GM12878 (cell line): ENCODE measurements around the gene ZNF208.

Source experiments
- BACH1 ChIP-seq: fragments of 450-650 bp; IDR thresholded peaks from 2 replicates; pipeline ENCODE4 v1.6.1; 2017; ENCODE audit warnings: mild to moderate bottlenecking, borderline replicate concordance
- NFIC ChIP-seq: IDR thresholded peaks from 2 replicates; pipeline ENCODE4 v1.6.1; 2012; ENCODE audit warnings: low read depth, mild to moderate bottlenecking, inconsistent platforms, low read length, moderate library complexity
- POLR2AphosphoS5 ChIP-seq: IDR thresholded peaks from 2 replicates; pipeline ENCODE4 v1.6.1; 2011; ENCODE audit warnings: mild to moderate bottlenecking, low read length, inconsistent platforms
- SREBF2 ChIP-seq: IDR thresholded peaks from 2 replicates; pipeline ENCODE4 v1.6.1; 2012; ENCODE audit warnings: mild to moderate bottlenecking, low read length
- YBX1 ChIP-seq: fragments of 450-650 bp; IDR thresholded peaks from 2 replicates; pipeline ENCODE4 v1.6.1; 2016; ENCODE audit warnings: antibody characterized with exemption
- ZSCAN29 ChIP-seq: fragments of 450-650 bp; IDR thresholded peaks from 2 replicates; pipeline ENCODE4 v1.6.1; 2017; ENCODE audit warnings: mild to moderate bottlenecking, moderate library complexity
- TF ChIP-seq, protein P1 (sequence below), 3 experiments: IDR thresholded peaks in 2 of 3; conservative IDR thresholded peaks in 1 of 3; 2 replicates each; pipeline ENCODE4 v1.5.1; 2011; ENCODE audit warnings: low read depth in 3 of 3, low read length in 3 of 3, mild to moderate bottlenecking in 3 of 3, control low read depth in 2 of 3, moderate library complexity in 2 of 3, inconsistent platforms in 1 of 3, mixed read lengths in 1 of 3; ENCODE audit not compliant: control insufficient read depth in 2 of 3, insufficient read depth in 1 of 3; ENCODE audit errors: extremely low read depth in 1 of 3
- TF ChIP-seq, protein P2 (sequence below): fragments of 150-350 bp; IDR thresholded peaks from 2 replicates; pipeline ENCODE4 v1.6.1; 2016; ENCODE audit warnings: low read depth, low read length

DNA sequence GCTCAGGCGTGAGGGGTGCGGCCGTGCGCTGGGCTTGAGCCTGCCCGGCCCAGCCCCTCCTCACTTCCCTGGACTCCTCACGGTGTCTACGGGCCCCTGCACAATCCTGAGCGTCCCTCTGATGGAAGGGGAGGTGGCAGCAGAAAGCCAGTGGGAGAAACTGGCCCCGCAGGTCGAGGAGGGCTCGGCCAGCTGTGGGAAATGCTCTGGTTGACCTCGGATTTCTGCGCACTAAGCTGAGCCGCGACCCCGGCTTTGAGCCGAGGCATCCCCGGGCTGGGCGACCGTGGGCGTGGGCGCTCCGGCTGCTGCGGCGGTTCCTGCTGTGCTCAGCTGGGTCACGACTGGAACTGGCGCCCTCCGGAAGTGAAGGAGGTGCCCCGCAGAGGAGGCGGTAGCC lies 70.1 kb downstream of the ZNF208 start:
- TF ChIP-seq POLR2AphosphoS5, result no peak
- TF ChIP-seq, protein P1, sequence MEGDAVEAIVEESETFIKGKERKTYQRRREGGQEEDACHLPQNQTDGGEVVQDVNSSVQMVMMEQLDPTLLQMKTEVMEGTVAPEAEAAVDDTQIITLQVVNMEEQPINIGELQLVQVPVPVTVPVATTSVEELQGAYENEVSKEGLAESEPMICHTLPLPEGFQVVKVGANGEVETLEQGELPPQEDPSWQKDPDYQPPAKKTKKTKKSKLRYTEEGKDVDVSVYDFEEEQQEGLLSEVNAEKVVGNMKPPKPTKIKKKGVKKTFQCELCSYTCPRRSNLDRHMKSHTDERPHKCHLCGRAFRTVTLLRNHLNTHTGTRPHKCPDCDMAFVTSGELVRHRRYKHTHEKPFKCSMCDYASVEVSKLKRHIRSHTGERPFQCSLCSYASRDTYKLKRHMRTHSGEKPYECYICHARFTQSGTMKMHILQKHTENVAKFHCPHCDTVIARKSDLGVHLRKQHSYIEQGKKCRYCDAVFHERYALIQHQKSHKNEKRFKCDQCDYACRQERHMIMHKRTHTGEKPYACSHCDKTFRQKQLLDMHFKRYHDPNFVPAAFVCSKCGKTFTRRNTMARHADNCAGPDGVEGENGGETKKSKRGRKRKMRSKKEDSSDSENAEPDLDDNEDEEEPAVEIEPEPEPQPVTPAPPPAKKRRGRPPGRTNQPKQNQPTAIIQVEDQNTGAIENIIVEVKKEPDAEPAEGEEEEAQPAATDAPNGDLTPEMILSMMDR (IDR thresholded peaks at IDR 0.05 in 2 of 3, conservative IDR thresholded peaks at IDR 0.05 in 1 of 3; ENCODE audit: control insufficient read depth in 2 of 3, extremely low read depth in 1 of 3, insufficient read depth in 1 of 3, low read depth in 3 of 3, low read length in 3 of 3), result no peak
- TF ChIP-seq SREBF2, result no peak
- TF ChIP-seq NFIC, result no peak
- TF ChIP-seq ZSCAN29, result no peak
- TF ChIP-seq YBX1, result no peak
- no peak for TF ChIP-seq BACH1
- TF ChIP-seq, protein P2, sequence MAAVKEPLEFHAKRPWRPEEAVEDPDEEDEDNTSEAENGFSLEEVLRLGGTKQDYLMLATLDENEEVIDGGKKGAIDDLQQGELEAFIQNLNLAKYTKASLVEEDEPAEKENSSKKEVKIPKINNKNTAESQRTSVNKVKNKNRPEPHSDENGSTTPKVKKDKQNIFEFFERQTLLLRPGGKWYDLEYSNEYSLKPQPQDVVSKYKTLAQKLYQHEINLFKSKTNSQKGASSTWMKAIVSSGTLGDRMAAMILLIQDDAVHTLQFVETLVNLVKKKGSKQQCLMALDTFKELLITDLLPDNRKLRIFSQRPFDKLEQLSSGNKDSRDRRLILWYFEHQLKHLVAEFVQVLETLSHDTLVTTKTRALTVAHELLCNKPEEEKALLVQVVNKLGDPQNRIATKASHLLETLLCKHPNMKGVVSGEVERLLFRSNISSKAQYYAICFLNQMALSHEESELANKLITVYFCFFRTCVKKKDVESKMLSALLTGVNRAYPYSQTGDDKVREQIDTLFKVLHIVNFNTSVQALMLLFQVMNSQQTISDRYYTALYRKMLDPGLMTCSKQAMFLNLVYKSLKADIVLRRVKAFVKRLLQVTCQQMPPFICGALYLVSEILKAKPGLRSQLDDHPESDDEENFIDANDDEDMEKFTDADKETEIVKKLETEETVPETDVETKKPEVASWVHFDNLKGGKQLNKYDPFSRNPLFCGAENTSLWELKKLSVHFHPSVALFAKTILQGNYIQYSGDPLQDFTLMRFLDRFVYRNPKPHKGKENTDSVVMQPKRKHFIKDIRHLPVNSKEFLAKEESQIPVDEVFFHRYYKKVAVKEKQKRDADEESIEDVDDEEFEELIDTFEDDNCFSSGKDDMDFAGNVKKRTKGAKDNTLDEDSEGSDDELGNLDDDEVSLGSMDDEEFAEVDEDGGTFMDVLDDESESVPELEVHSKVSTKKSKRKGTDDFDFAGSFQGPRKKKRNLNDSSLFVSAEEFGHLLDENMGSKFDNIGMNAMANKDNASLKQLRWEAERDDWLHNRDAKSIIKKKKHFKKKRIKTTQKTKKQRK, result no peak
